Colonic mucosa (tissue), 4 donors: ENCODE measurements around the gene AARS2. TPM values are rescaled to one million over a fixed set of nuclear protein-coding genes. Genes with fewer than 3 reads are reported as not detected.

Experiments
- DNase-seq: peaks from one replicate; pipeline ENCODE4 v3.0.0-alpha.2; 2020
- H3K27ac ChIP-seq: fragments of 200-600 bp; one replicate; pipeline ENCODE4 v1.8.0; 2021
- H3K27me3 ChIP-seq: fragments of 200-600 bp; one replicate; pipeline ENCODE4 v1.8.0; 2021
- H3K36me3 ChIP-seq: fragments of 200-600 bp; one replicate; pipeline ENCODE4 v1.8.0; 2021
- H3K4me1 ChIP-seq: fragments of 200-600 bp; one replicate; pipeline ENCODE4 v1.8.0; 2021; ENCODE audit warnings: mild to moderate bottlenecking
- H3K4me3 ChIP-seq: fragments of 200-600 bp; one replicate; pipeline ENCODE4 v1.8.0; 2021
- H3K9ac ChIP-seq, 2 donors: one replicate each; pipeline ENCODE4 v1.7.0; 2013; ENCODE audit warnings: control low read depth in 2 of 2, low read depth in 2 of 2, low read length in 2 of 2
- H3K9me3 ChIP-seq: fragments of 200-600 bp; one replicate; pipeline ENCODE4 v1.8.0; 2021
- CTCF ChIP-seq: fragments of 200-600 bp; IDR thresholded peaks from one replicate; pipeline ENCODE4 v1.8.0; 2022; ENCODE audit warnings: antibody characterized with exemption, mild to moderate bottlenecking
- intact Hi-C: fragments of 100-400 bp; cut with DNase I; formaldehyde crosslinking; loops from one replicate; pipeline ENCODE4 v1.14.1; 2022
- total RNA-seq, 2 donors: library from RNA; stranded (reverse); fragmentation: NEBNext Ultra II Directional in 1 of 2; extraction: Animal tissue kit (Norgen Biotek cat#: 25700) in 1 of 2; gene quantifications; one replicate each; pipeline ENCODE4 v1.2.1, GENCODE V29; 2021
- donor health status: healthy.
- donor health status: DM: no; HTN: no; CAD: no.
- donor health status: DM: no; HTN: no; CAD: no.

The AARS2 gene
- total RNA-seq, 2 donors from 2014 or later, result 9.0 to 27.7 TPM

GRCh38 chr6:44309092-44309491, 4.1 kb downstream of the AARS2 start:
- no peaks in the 10 kb centered on the region for H3K36me3 ChIP-seq
- no peak overlapping the region for H3K27ac ChIP-seq
- TF ChIP-seq CTCF, result no peak
- intact Hi-C loops, result no loop called here
- H3K27me3 ChIP-seq, result no peaks in the 10 kb centered on the region
- H3K9me3 ChIP-seq, result no peaks in the 10 kb centered on the region
- H3K9ac ChIP-seq, result no peak overlapping the region
- DNase-seq, result no peak
- no peaks in the 10 kb centered on the region for H3K4me1 ChIP-seq
- no peak overlapping the region for H3K4me3 ChIP-seq

DNA sequence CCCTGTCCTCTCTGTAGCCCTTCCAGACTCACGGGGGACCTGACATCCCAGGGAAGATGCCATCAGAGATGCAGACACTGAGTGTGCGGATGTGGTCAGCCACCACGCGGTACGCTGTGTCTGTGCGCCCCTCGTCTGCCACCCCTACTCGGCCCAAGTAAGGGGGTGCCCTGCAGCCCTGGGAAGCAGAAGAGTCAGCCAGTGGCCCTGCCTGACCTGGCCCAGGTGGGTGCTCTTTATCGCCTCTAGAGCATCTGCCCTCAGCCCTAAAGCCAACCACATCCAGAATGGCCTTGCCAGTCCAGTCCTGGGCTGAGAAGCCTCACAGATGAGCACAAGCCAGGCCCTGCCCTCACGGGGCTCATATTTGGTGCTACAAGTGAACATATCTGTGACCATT, 5.9 kb downstream of the AARS2 start:
- no peak for TF ChIP-seq CTCF
- no peaks in the 10 kb centered on the region for H3K4me1 ChIP-seq
- H3K27ac ChIP-seq, result no peak overlapping the region
- H3K4me3 ChIP-seq, result no peak overlapping the region
- H3K9me3 ChIP-seq, result no peaks in the 10 kb centered on the region
- no peaks in the 10 kb centered on the region for H3K27me3 ChIP-seq
- no peaks in the 10 kb centered on the region for H3K36me3 ChIP-seq
- H3K9ac ChIP-seq, result no peak overlapping the region
- intact Hi-C loops, result no loop called here
- DNase-seq, result no peak

- no peaks in the 10 kb centered on the region for H3K27me3 ChIP-seq
- H3K4me1 ChIP-seq, result no peaks in the 10 kb centered on the region
- no peak for TF ChIP-seq CTCF
- no peak overlapping the region for H3K27ac ChIP-seq
- H3K9me3 ChIP-seq, result no peaks in the 10 kb centered on the region
- H3K36me3 ChIP-seq, result no peaks in the 10 kb centered on the region
- H3K4me3 ChIP-seq, result no peak overlapping the region
- DNase-seq, result no peak
- intact Hi-C loops, result no loop called here
- no peak overlapping the region for H3K9ac ChIP-seq
These were observed 6.4 kb downstream of the AARS2 start for GRCh38 chr6:44306710-44307109.

DNA sequence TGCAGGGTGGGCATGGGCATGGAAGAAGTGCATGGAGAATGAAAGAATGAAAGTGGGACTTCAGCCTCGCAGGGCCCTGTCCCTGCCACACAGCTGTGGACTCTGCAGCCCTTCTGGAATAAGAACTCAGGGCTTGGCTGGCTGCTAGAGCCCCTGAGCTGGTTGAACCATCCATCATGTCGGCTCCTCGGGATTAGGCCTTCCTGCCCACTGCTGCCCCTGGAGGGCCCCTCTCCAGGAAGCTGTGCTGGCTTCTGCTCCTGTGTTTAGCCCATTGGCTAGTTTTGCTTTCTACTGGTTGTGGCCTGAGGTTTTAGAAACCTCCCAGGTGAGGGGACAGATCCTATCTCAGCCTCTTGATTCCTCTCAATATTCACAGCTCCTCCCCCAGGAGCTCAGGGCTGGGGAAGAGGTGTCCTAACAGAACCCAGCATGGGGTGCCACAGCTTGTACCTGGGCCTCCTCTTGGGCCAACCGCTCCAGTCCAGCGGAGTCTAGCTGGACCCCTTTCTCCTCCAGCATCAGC, 7.9 kb downstream of the AARS2 start:
- H3K4me1 ChIP-seq, result no peaks in the 10 kb centered on the region

GRCh38 chr6:44304282-44305199, 8.6 kb downstream of the AARS2 start:
- H3K9me3 ChIP-seq, result no peaks in the 10 kb centered on the region
- no peak overlapping the region for H3K4me3 ChIP-seq
- no peak overlapping the region for H3K9ac ChIP-seq
- intact Hi-C loops, result loop anchor here (2.0 kb wide), 1 partner anchor 36 kb away; no protein-coding TSS in a partner anchor
- no peaks in the 10 kb centered on the region for H3K27me3 ChIP-seq
- H3K4me1 ChIP-seq, result no peaks in the 10 kb centered on the region
- H3K36me3 ChIP-seq, result no peaks in the 10 kb centered on the region
- DNase-seq, result no peak
- peak; percentile 72 for TF ChIP-seq CTCF
- no peak overlapping the region for H3K27ac ChIP-seq

More for the DNA sequence above, 7.9 kb downstream of the AARS2 start:
- TF ChIP-seq CTCF, result no peak
- Histone ChIP-seq H3K36me3 (no peaks in the 10 kb centered on the region), H3K4me3 (no peak overlapping the region), H3K9ac (no peak overlapping the region), H3K27ac (no peak overlapping the region), H3K9me3 (no peaks in the 10 kb centered on the region), H3K27me3 (no peaks in the 10 kb centered on the region)
- intact Hi-C loops, result loop anchor here (2.0 kb wide), 1 partner anchor 36 kb away; no protein-coding TSS in a partner anchor
- DNase-seq, result no peak
